Panc1 (cell line): ENCODE data around the gene GUCY2F. TPM values are rescaled to one million over a fixed set of nuclear protein-coding genes. Genes with fewer than 3 reads are reported as not detected.

Source experiments
- ATAC-seq: fragments of 200-7000 bp; cut with Tn5 transposase; 2 replicates; pipeline ENCODE4 v1.9.1; 2020; ENCODE audit warnings: mild to moderate bottlenecking, moderate library complexity
- BruUV-seq: library from RNA; stranded (reverse); fragments of 400-500 nt; replicated peaks from 2 replicates; lab custom pipeline; 2021; lab: Mats Ljungman, UMichigan
- CTCF ChIA-PET: fragments of 300-600 bp; sonication (Branson Sonifier 250); formaldehyde crosslinking; loops from one replicate; lab custom pipeline; 2022; ENCODE audit warnings: antibody characterized with exemption; lab: Charles Lee
- POLR2A ChIA-PET: fragments of 300-600 bp; sonication (Branson Sonifier 250); formaldehyde crosslinking; loops from one replicate; lab custom pipeline; 2022; ENCODE audit warnings: antibody characterized with exemption; lab: Charles Lee
- DNase-seq: peaks from one replicate; pipeline ENCODE4 v3.0.0-alpha.2; 2010; ENCODE audit warnings: low read depth, low spot score
- H3K27ac ChIP-seq: 2 replicates; pipeline ENCODE4 v1.5.1; 2011; ENCODE audit warnings: mild to moderate bottlenecking, low read length, inconsistent platforms
- H3K27me3 ChIP-seq: fragments of 200-500 bp; sonication (Bioruptor generic); 2 replicates; pipeline ENCODE4 v1.6.0; 2014; ENCODE audit warnings: low read length, inconsistent platforms; ENCODE audit not compliant: control insufficient read depth, insufficient read depth
- H3K36me3 ChIP-seq: fragments of 200-500 bp; sonication (Bioruptor generic); 2 replicates; pipeline ENCODE4 v1.5.1; 2014; ENCODE audit warnings: inconsistent platforms, mild to moderate bottlenecking, low read length, moderate library complexity; ENCODE audit not compliant: control insufficient read depth, insufficient read depth
- H3K4me1 ChIP-seq: 2 replicates; pipeline ENCODE4 v1.5.1; 2011; ENCODE audit warnings: inconsistent platforms, mild to moderate bottlenecking, low read length, moderate library complexity; ENCODE audit not compliant: control insufficient read depth, insufficient read depth
- H3K4me3 ChIP-seq, 2 experiments: 2 replicates each; pipeline ENCODE4 v1.5.1; 2011 to 2012; ENCODE audit warnings: low read depth in 2 of 2, low read length in 2 of 2, mild to moderate bottlenecking in 2 of 2, inconsistent platforms in 1 of 2, moderate library complexity in 1 of 2
- H3K9me3 ChIP-seq: fragments of 200-500 bp; sonication (Bioruptor generic); 2 replicates; pipeline ENCODE4 v1.5.1; 2014; ENCODE audit warnings: low read depth, mild to moderate bottlenecking, inconsistent platforms, low read length, moderate library complexity; ENCODE audit not compliant: control insufficient read depth, insufficient read depth
- POLR2AphosphoS5 ChIP-seq: IDR thresholded peaks from 2 replicates; pipeline ENCODE4 v1.6.1; 2012; ENCODE audit warnings: mild to moderate bottlenecking, low read depth, low read length, moderate library complexity
- SIN3A ChIP-seq: IDR thresholded peaks from 2 replicates; pipeline ENCODE4 v1.6.1; 2012; ENCODE audit warnings: low read depth, mild to moderate bottlenecking, low read length, moderate library complexity, borderline replicate concordance; ENCODE audit not compliant: insufficient read depth
- TCF7L2 ChIP-seq: IDR thresholded peaks from 2 replicates; pipeline ENCODE4 v1.6.1; 2011; ENCODE audit warnings: mild to moderate bottlenecking, low read depth, low read length, inconsistent platforms
- in situ Hi-C: cut with HindIII; loops from 2 replicates; pipeline ENCODE4 v1.10.0; 2016; ENCODE audit warnings: low sequenced_read_pairs, low pct_unique_long_range_greater_than_20kb
- intact Hi-C: fragments of 100-400 bp; cut with micrococcal nuclease; formaldehyde crosslinking; loops from one replicate; pipeline ENCODE4 v1.10.0; 2022; ENCODE audit not compliant: unreplicated experiment
- total RNA-seq: library from RNA; stranded (reverse); gene quantifications from one replicate; pipeline ENCODE4 v1.2.1, GENCODE V29; 2021; ENCODE audit not compliant: unreplicated experiment
- TF ChIP-seq, protein P1 (sequence below), 2 experiments: IDR thresholded peaks; 2 replicates each; pipeline ENCODE4 v1.6.1; 2011 to 2012; ENCODE audit warnings: low read depth in 2 of 2, control low read depth in 1 of 2, low read length in 1 of 2, mild to moderate bottlenecking in 1 of 2, moderate library complexity in 1 of 2; ENCODE audit not compliant: insufficient read depth in 1 of 2
- TF ChIP-seq, protein P2 (sequence below): fragments of 450-650 bp; IDR thresholded peaks from 2 replicates; pipeline ENCODE4 v1.5.1; 2017; ENCODE audit warnings: mild to moderate bottlenecking

GUCY2F gene
- total RNA-seq, 1 experiment from 2014 or later, result not detected

DNA sequence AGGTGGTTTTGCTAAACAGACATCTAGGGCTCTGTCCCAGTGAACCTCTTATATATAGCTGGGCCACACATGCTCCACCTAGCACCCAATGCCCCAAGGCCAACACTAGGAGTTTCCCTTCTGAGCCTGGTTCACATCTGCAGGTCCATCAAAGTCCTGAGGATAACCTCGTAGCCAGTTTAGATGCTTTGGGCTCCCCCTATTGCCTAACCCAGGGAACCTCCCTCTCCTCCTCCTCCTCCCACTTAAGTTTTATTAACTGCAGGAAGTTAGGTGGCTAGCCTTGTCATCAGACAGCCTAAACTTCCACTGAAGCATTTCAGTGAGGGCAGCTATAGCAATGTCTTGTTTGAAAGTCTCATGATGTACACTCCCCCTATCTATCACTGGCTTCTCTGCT, 88.0 kb downstream of the GUCY2F start:
- intact Hi-C loops (no loop called here), in situ Hi-C loops (no loop called here)
- BruUV-seq, result no TSS peak
- ATAC-seq, result no peak
- Histone ChIP-seq H3K27ac (no peak overlapping the region), H3K4me3 (no peak overlapping the region), H3K36me3 (no peaks in the 10 kb centered on the region), H3K9me3 (no peaks in the 10 kb centered on the region), H3K4me1 (no peaks in the 10 kb centered on the region), H3K27me3 (no peaks in the 10 kb centered on the region)
- CTCF ChIA-PET, result no interaction called here
- TF ChIP-seq SIN3A, result no peak
- TF ChIP-seq POLR2AphosphoS5, result no peak
- TF ChIP-seq TCF7L2, result no peak
- TF ChIP-seq, protein P1, sequence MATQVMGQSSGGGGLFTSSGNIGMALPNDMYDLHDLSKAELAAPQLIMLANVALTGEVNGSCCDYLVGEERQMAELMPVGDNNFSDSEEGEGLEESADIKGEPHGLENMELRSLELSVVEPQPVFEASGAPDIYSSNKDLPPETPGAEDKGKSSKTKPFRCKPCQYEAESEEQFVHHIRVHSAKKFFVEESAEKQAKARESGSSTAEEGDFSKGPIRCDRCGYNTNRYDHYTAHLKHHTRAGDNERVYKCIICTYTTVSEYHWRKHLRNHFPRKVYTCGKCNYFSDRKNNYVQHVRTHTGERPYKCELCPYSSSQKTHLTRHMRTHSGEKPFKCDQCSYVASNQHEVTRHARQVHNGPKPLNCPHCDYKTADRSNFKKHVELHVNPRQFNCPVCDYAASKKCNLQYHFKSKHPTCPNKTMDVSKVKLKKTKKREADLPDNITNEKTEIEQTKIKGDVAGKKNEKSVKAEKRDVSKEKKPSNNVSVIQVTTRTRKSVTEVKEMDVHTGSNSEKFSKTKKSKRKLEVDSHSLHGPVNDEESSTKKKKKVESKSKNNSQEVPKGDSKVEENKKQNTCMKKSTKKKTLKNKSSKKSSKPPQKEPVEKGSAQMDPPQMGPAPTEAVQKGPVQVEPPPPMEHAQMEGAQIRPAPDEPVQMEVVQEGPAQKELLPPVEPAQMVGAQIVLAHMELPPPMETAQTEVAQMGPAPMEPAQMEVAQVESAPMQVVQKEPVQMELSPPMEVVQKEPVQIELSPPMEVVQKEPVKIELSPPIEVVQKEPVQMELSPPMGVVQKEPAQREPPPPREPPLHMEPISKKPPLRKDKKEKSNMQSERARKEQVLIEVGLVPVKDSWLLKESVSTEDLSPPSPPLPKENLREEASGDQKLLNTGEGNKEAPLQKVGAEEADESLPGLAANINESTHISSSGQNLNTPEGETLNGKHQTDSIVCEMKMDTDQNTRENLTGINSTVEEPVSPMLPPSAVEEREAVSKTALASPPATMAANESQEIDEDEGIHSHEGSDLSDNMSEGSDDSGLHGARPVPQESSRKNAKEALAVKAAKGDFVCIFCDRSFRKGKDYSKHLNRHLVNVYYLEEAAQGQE (IDR thresholded peaks at IDR 0.05; ENCODE audit: insufficient read depth in 1 of 2, low read depth in 2 of 2, low read length in 1 of 2), result no peak
- TF ChIP-seq, protein P2, sequence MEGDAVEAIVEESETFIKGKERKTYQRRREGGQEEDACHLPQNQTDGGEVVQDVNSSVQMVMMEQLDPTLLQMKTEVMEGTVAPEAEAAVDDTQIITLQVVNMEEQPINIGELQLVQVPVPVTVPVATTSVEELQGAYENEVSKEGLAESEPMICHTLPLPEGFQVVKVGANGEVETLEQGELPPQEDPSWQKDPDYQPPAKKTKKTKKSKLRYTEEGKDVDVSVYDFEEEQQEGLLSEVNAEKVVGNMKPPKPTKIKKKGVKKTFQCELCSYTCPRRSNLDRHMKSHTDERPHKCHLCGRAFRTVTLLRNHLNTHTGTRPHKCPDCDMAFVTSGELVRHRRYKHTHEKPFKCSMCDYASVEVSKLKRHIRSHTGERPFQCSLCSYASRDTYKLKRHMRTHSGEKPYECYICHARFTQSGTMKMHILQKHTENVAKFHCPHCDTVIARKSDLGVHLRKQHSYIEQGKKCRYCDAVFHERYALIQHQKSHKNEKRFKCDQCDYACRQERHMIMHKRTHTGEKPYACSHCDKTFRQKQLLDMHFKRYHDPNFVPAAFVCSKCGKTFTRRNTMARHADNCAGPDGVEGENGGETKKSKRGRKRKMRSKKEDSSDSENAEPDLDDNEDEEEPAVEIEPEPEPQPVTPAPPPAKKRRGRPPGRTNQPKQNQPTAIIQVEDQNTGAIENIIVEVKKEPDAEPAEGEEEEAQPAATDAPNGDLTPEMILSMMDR, result peak; percentile 21; the same call in 1 of the 2 replicates
- POLR2A ChIA-PET, result no interaction called here
- DNase-seq, result no peak

DNA sequence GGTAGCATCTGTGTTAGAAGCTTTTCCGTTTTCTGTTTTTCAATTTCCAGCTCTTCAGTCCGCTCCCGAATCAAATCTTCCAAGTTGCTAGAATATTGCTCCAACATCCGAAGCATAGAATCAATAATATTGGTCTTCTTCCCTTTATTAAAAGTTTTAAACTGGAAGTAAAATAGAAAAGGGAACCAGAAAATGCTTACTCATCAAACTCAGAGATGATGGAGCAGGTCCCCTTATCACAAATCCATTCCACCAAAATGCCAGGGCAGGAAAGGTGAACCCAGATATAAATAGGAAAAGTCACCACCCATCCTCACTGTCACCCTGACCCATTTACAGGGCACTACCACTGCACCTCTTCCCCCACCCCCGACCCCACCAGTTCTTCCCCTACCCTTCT, 89.0 kb downstream of the GUCY2F start:
- intact Hi-C loops (no loop called here), in situ Hi-C loops (no loop called here)
- Histone ChIP-seq H3K27ac (no peak overlapping the region), H3K9me3 (no peaks in the 10 kb centered on the region), H3K4me1 (no peaks in the 10 kb centered on the region), H3K27me3 (no peaks in the 10 kb centered on the region), H3K36me3 (no peaks in the 10 kb centered on the region), H3K4me3 (no peak overlapping the region)
- no peak for DNase-seq
- CTCF ChIA-PET, result no interaction called here
- no TSS peak for BruUV-seq
- no peak for ATAC-seq
- TF ChIP-seq TCF7L2 (no peak), SIN3A (no peak), POLR2AphosphoS5 (no peak)
- TF ChIP-seq, protein P1 (IDR thresholded peaks at IDR 0.05; ENCODE audit: insufficient read depth in 1 of 2, low read depth in 2 of 2, low read length in 1 of 2), result no peak
- TF ChIP-seq, protein P2, result no peak
- POLR2A ChIA-PET, result no interaction called here
